Small intestine (tissue), 7 donors: Measurements from ENCODE around the gene RBBP7. TPM values are rescaled to one million over a fixed set of nuclear protein-coding genes. Genes with fewer than 3 reads are reported as not detected.

Experiments
- DNase-seq, 2 donors: peaks; one replicate each; pipeline versions ENCODE4 v3.0.0 to v3.0.0-alpha.2; 2013
- FAIRE-seq: peaks from 2 replicates; lab custom pipeline; 2012; peaks lifted over from hg19 to GRCh38; lab: Jason Lieb, UNC
- H3K27ac ChIP-seq, 3 donors: one replicate each; pipeline ENCODE4 v1.5.1; 2013; ENCODE audit warnings: low read length in 2 of 3, mild to moderate bottlenecking in 2 of 3, control low read depth in 1 of 3, inconsistent platforms in 1 of 3, low read depth in 1 of 3, moderate library complexity in 1 of 3
- H3K27me3 ChIP-seq, 3 donors: one replicate each; pipeline ENCODE4 v1.6.1; 2013; ENCODE audit warnings: low read length in 3 of 3, inconsistent platforms in 1 of 3; ENCODE audit not compliant: control insufficient read depth in 3 of 3, insufficient read depth in 3 of 3
- H3K36me3 ChIP-seq, 3 donors: one replicate each; pipeline ENCODE4 v1.6.1; 2013; ENCODE audit warnings: low read length in 3 of 3, inconsistent platforms in 1 of 3, low read depth in 1 of 3, mild to moderate bottlenecking in 1 of 3, moderate library complexity in 1 of 3; ENCODE audit not compliant: control insufficient read depth in 3 of 3, insufficient read depth in 2 of 3
- H3K4me1 ChIP-seq, 3 donors: one replicate each; pipeline ENCODE4 v1.6.1; 2013; ENCODE audit warnings: low read length in 2 of 3, inconsistent platforms in 1 of 3, low read depth in 1 of 3, mild to moderate bottlenecking in 1 of 3, moderate library complexity in 1 of 3; ENCODE audit not compliant: control insufficient read depth in 3 of 3, insufficient read depth in 2 of 3
- H3K4me3 ChIP-seq, 3 donors: one replicate each; pipeline ENCODE4 v1.5.1; 2013; ENCODE audit warnings: low read length in 3 of 3, control low read depth in 1 of 3, inconsistent platforms in 1 of 3, low read depth in 1 of 3, mild to moderate bottlenecking in 1 of 3, moderate library complexity in 1 of 3
- H3K9me3 ChIP-seq, 2 donors: one replicate each; pipeline ENCODE4 v1.6.1; 2013; ENCODE audit warnings: low read depth in 1 of 2, low read length in 1 of 2; ENCODE audit not compliant: control insufficient read depth in 2 of 2, insufficient read depth in 1 of 2
- whole genome bisulfite sequencing, 3 donors: extraction: QIAGEN DNeasy Blood & Tissue Kit; methylation state at CpG; one replicate each; pipeline ENCODE4 v1.1.7; 2013; 5-methylcytosine and 5-hydroxymethylcytosine counted together
- polyA plus RNA-seq, 4 donors: library from polyadenylated mRNA; stranded (reverse) in 3 of 4; unstranded in 1 of 4; fragments of 200-250 nt in 3 of 4; fragments of 120-200 nt in 1 of 4; gene quantifications; one replicate each; pipeline versions ENCODE4 v1.2.1 to v1.2.3, GENCODE V29; 2013
- donor health status: healthy with polysubstance abuse.
- donor health status: control.
- donor health status: control.
- donor health status: Bipolar disorder and iron deficiency.
- donor health status: healthy.

The RBBP7 gene
- polyA plus RNA-seq, 4 donors, result 50.5 to 126 (median 89.5) TPM

- FAIRE-seq (no peak), DNase-seq (no peak)
- Histone ChIP-seq H3K27me3 (no peaks in the 10 kb centered on the region), H3K27ac (no peak overlapping the region), H3K36me3 (peaks cover 0 to 34% (median 0%) of the 10 kb centered on the region in 3 donors), H3K4me1 (no peaks in the 10 kb centered on the region), H3K4me3 (no peak overlapping the region), H3K9me3 (no peaks in the 10 kb centered on the region)
- 89 to 96% (median 92%) methylated on average over 5 of the region's 5 CpGs for WGBS, 3 donors
Measured at GRCh38 chrX:16855363-16856075, 14.6 kb downstream of the RBBP7 start.

- Histone ChIP-seq H3K9me3 (no peaks in the 10 kb centered on the region), H3K4me3 (no peak overlapping the region), H3K36me3 (peaks cover 0 to 33% (median 0%) of the 10 kb centered on the region in 3 donors), H3K27ac (no peak overlapping the region), H3K4me1 (no peaks in the 10 kb centered on the region), H3K27me3 (no peaks in the 10 kb centered on the region)
- no peak for DNase-seq
- FAIRE-seq, result no peak
- 74 to 93% (median 76%) methylated on average over 3 of the region's 3 CpGs for WGBS, 3 donors
Measured at GRCh38 chrX:16853537-16853936, 16.6 kb downstream of the RBBP7 start.

- FAIRE-seq, result no peak
- no peak for DNase-seq
- WGBS, 3 donors, result 88 to 90% (median 88%) methylated on average over 12 of the region's 12 CpGs
- no peak overlapping the region for H3K27ac ChIP-seq
- H3K27me3 ChIP-seq, result no peaks in the 10 kb centered on the region
- peaks cover 0 to 29% (median 0%) of the 10 kb centered on the region in 3 donors for H3K36me3 ChIP-seq
- no peak overlapping the region for H3K4me3 ChIP-seq
- H3K9me3 ChIP-seq, result no peaks in the 10 kb centered on the region
- H3K4me1 ChIP-seq, result no peaks in the 10 kb centered on the region
Measured at GRCh38 chrX:16852617-16853179, 17.5 kb downstream of the RBBP7 start.

GRCh38 chrX:16851827-16852226 is 18.3 kb downstream of the RBBP7 start:
- no peak for DNase-seq
- Histone ChIP-seq H3K4me1 (no peaks in the 10 kb centered on the region), H3K27ac (no peak overlapping the region), H3K9me3 (no peaks in the 10 kb centered on the region), H3K4me3 (no peak overlapping the region), H3K27me3 (no peaks in the 10 kb centered on the region), H3K36me3 (peaks cover 0 to 37% (median 0%) of the 10 kb centered on the region in 3 donors)
- no peak for FAIRE-seq
- WGBS, 3 donors, result 89 to 94% (median 94%) methylated on average over 3 of the region's 3 CpGs

GRCh38 chrX:16851421-16851820 is 18.7 kb downstream of the RBBP7 start:
- no peaks in the 10 kb centered on the region for H3K27me3 ChIP-seq
- no peak for FAIRE-seq
- 44 to 93% (median 64%) methylated on average over 1 of the region's 1 CpG for WGBS, 3 donors

GRCh38 chrX:16848541-16848940 is 21.6 kb downstream of the RBBP7 start:
- Histone ChIP-seq H3K4me3 (no peak overlapping the region), H3K4me1 (no peaks in the 10 kb centered on the region), H3K27ac (no peak overlapping the region), H3K27me3 (no peaks in the 10 kb centered on the region), H3K36me3 (peaks cover 3 to 26% (median 8%) of the 10 kb centered on the region in 3 donors), H3K9me3 (no peaks in the 10 kb centered on the region)
- WGBS, 3 donors, result 70 to 86% (median 79%) methylated on average over 6 of the region's 6 CpGs
- DNase-seq (no peak), FAIRE-seq (no peak)

More at GRCh38 chrX:16851421-16851820, 18.7 kb downstream of the RBBP7 start:
- peaks cover under 1 to 39% (median 3%) of the 10 kb centered on the region in 3 donors for H3K36me3 ChIP-seq
- no peaks in the 10 kb centered on the region for H3K9me3 ChIP-seq
- no peak overlapping the region for H3K4me3 ChIP-seq
- no peaks in the 10 kb centered on the region for H3K4me1 ChIP-seq
- no peak overlapping the region for H3K27ac ChIP-seq
- DNase-seq, result no peak

GRCh38 chrX:16845686-16846085 is 24.5 kb downstream of the RBBP7 start:
- WGBS, 3 donors, result 65 to 82% (median 77%) methylated on average over 2 of the region's 2 CpGs

GRCh38 chrX:16843208-16843909 is 26.8 kb downstream of the RBBP7 start:
- DNase-seq, result no peak
- Histone ChIP-seq H3K27ac (no peak overlapping the region), H3K4me3 (no peak overlapping the region), H3K9me3 (no peaks in the 10 kb centered on the region), H3K36me3 (peaks cover 3 to 33% (median 16%) of the 10 kb centered on the region in 3 donors), H3K4me1 (no peaks in the 10 kb centered on the region), H3K27me3 (no peaks in the 10 kb centered on the region)
- no peak for FAIRE-seq
- 63 to 73% (median 67%) methylated on average over 3 of the region's 3 CpGs for WGBS, 3 donors

More at GRCh38 chrX:16845686-16846085, 24.5 kb downstream of the RBBP7 start:
- Histone ChIP-seq H3K27me3 (no peaks in the 10 kb centered on the region), H3K27ac (no peak overlapping the region), H3K4me1 (no peaks in the 10 kb centered on the region), H3K9me3 (no peaks in the 10 kb centered on the region), H3K4me3 (no peak overlapping the region), H3K36me3 (peaks cover 3 to 20% (median 12%) of the 10 kb centered on the region in 3 donors)
- DNase-seq, result no peak
- no peak for FAIRE-seq
